PC-9 (cell line): ENCODE results near the gene ARRB1.

Source experiments
- EZH2 ChIP-seq: fragments of 200-600 bp; sonication (generic); IDR thresholded peaks from 2 replicates; pipeline ENCODE4 v1.8.0; 2017; ENCODE audit warnings: antibody characterized with exemption, low read depth
- TF ChIP-seq, protein P1 (sequence below): fragments of 200-600 bp; sonication (generic); conservative IDR thresholded peaks from 2 replicates; pipeline ENCODE4 v1.6.1; 2017; ENCODE audit warnings: mixed run types, antibody characterized with exemption, mild to moderate bottlenecking, moderate library complexity

DNA sequence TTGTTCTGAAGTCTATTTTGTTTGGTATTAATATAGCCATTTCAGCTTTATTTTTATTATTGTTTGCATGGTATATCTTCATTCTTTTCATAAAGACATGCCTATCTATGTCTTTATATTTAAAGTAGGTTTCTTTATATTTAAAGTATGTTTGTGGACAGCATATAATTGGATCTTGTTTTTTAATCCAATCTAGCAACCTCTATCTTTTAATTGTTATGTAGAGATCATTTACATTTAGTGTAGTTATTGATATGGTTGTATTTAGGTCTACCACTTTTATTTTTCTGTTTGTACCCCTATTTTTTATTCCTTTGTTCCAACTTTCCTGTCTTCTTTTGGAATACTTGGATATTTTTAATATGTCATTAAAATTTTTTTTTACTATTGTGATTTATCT is 97.1 kb downstream of the ARRB1 start:
- TF ChIP-seq, protein P1, sequence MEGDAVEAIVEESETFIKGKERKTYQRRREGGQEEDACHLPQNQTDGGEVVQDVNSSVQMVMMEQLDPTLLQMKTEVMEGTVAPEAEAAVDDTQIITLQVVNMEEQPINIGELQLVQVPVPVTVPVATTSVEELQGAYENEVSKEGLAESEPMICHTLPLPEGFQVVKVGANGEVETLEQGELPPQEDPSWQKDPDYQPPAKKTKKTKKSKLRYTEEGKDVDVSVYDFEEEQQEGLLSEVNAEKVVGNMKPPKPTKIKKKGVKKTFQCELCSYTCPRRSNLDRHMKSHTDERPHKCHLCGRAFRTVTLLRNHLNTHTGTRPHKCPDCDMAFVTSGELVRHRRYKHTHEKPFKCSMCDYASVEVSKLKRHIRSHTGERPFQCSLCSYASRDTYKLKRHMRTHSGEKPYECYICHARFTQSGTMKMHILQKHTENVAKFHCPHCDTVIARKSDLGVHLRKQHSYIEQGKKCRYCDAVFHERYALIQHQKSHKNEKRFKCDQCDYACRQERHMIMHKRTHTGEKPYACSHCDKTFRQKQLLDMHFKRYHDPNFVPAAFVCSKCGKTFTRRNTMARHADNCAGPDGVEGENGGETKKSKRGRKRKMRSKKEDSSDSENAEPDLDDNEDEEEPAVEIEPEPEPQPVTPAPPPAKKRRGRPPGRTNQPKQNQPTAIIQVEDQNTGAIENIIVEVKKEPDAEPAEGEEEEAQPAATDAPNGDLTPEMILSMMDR: no peak
- no peak for TF ChIP-seq EZH2
